Stimulated activated effector memory CD8-positive, alpha-beta T cell treated with anti-CD3 and anti-CD28 coated beads, Interleukin-12 subunit alpha, Interleukin-12 subunit beta, amount 100 ng/mL, for 72 hours (primary cell): ENCODE results near the gene KCTD14.
A peak's percentile ranks its signal among the peaks of the same experiment; 100 is the strongest.
"Not testable (repeated sequence)": the region's sequence is repeated elsewhere in the genome, so short reads cannot be mapped to it uniquely, and the experiment has no call there.

ENCODE experiments used
- ATAC-seq: fragments of 150-1000 bp; cut with Tn5 transposase; 2 replicates; pipeline ENCODE4 v1.10.0; 2021
- DNase-seq, 2 donors: peaks; one replicate each; pipeline ENCODE4 v3.0.0; 2021 to 2022; ENCODE audit warnings: low spot score in 2 of 2
- H3K27ac Mint-ChIP-seq: one replicate; pipeline ENCODE4 v1.8.0; 2022; ENCODE audit warnings: mild to moderate bottlenecking, mixed read lengths
- H3K36me3 Mint-ChIP-seq: one replicate; pipeline ENCODE4 v1.8.0; 2022; ENCODE audit warnings: mild to moderate bottlenecking, mixed read lengths
- H3K4me1 Mint-ChIP-seq: one replicate; pipeline ENCODE4 v1.8.0; 2022; ENCODE audit warnings: mixed read lengths
- H3K4me3 Mint-ChIP-seq: one replicate; pipeline ENCODE4 v1.8.0; 2022; ENCODE audit warnings: mild to moderate bottlenecking, mixed read lengths
- H3K9me3 Mint-ChIP-seq: one replicate; pipeline ENCODE4 v1.8.0; 2022; ENCODE audit warnings: mixed read lengths

KCTD14 gene

DNA sequence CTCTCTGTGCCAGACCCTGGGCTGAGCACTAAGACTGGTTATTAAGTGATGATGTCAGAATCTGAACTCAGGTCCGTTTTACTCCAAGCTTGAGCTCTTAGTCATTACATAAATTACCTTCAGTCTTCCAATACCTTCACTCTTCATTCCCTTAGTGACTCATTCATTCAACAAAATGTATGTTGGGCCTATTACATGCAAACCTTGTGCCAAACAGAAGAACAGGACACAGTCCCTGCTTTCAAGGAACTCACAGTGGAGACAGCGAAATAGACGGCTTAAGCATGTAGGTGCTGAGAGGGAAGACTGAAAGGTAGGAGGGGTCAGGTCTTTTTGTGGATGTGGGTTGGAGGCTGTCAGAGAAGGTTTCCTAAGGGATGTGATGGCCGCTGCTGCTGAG lies 3.3 kb downstream of the KCTD14 start:
- DNase-seq (no peak), ATAC-seq (no peak)
- H3K36me3 Mint-ChIP-seq: no peaks in the 10 kb centered on the region
- H3K4me3 Mint-ChIP-seq: no peak overlapping the region
- no peaks in the 10 kb centered on the region for H3K9me3 Mint-ChIP-seq
- H3K4me1 Mint-ChIP-seq: peaks cover 10% of the 10 kb centered on the region
- H3K27ac Mint-ChIP-seq: no peak overlapping the region

DNA sequence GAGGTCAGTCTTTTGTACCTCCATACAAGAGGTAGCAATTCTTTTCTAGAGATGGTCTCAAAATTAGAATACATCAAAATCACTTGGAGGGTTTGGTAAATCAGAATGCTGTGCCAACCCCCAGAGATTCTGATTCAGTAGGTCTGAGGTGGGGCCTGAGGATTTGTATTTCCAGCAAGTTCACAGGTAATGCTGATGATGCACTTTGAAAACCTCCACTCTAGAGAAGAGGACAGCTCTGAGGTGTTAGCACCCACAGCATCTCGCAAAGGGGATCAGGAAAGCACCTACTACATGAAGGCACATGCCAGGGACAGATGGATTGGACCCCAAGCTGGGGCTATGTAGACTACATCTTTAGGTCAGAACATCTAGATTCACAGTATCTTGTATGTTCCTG lies 7.2 kb downstream of the KCTD14 start:
- H3K27ac Mint-ChIP-seq: no peak overlapping the region
- DNase-seq: no peak
- H3K4me3 Mint-ChIP-seq: no peak overlapping the region
- H3K4me1 Mint-ChIP-seq: no peaks in the 10 kb centered on the region
- H3K9me3 Mint-ChIP-seq: no peaks in the 10 kb centered on the region
- H3K36me3 Mint-ChIP-seq: no peaks in the 10 kb centered on the region
- no peak for ATAC-seq

DNA sequence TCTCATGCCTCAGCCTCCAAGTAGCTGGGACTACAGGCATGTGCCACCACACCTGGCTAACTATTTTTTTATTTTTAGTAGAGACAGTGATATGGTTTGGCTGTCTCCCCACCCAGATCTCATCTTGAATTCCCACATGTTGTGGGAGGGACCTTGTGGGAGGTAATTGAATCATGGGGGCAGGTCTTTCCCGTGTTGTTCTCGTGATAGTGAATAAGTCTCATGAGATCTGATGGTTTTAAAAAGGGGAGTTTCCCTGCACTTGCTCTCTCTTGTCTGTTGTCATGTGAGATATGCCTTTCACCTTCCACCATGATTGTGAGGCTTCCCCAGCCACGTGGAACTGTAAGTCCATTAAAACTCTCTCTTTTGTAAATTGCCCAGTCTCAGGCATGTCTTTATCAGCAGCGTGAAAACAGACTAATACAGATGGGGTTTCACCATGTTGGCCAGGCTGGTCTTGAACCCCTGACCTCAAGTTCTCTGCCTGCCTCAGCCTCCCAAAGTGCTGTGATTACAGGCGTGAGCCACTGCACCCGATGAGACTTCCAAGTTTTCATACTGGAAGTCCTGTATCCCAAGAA lies 8.0 kb downstream of the KCTD14 start:
- not testable (repeated sequence) for DNase-seq, ATAC-seq, H3K4me3 Mint-ChIP-seq, H3K9me3 Mint-ChIP-seq, H3K27ac Mint-ChIP-seq, H3K4me1 Mint-ChIP-seq, H3K36me3 Mint-ChIP-seq

DNA sequence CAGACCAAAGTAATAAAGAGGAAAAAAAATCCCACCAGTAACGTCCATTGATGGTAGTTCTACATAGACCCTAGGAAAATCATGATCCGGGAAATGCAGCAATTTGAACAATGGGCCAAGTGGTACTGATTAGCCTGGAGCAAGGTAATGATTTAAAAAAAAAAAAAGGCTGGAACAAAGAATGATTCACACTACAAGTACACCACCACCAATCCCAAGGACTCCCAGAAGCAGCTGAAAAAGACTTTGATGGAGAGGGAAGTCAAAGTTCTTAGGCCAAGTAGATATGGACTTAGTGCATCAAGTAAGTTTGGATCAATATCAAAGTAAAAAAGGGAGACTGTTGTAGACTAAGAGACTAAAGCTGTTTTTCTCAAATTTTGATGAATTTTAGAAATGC lies 11.8 kb downstream of the KCTD14 start:
- no peak overlapping the region for H3K27ac Mint-ChIP-seq
- H3K4me3 Mint-ChIP-seq: no peak overlapping the region
- no peaks in the 10 kb centered on the region for H3K4me1 Mint-ChIP-seq
- ATAC-seq: no peak
- no peaks in the 10 kb centered on the region for H3K36me3 Mint-ChIP-seq
- H3K9me3 Mint-ChIP-seq: no peaks in the 10 kb centered on the region
- no peak for DNase-seq

DNA sequence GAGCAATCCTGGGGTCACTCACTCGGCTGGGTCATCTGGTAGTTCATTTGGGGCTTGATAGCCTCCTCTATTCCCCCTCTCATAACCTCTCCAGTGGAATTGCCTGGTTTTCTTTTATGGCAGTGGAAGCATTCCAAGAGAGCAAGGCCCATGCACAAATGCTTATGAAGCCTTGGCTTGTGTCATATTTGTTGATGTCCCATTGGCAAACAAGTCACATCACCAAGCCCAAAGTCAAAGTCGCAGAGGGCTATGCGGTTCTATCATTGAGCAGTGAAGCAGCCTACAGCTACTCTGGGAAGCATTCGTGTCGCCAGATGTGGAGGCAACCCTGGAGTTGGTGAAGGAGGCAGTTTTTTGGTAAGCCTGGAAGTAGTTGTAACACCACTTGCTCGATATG lies 12.3 kb downstream of the KCTD14 start:
- Mint-ChIP-seq H3K4me3 (no peak overlapping the region), H3K4me1 (no peaks in the 10 kb centered on the region)
- no peak for DNase-seq

DNA sequence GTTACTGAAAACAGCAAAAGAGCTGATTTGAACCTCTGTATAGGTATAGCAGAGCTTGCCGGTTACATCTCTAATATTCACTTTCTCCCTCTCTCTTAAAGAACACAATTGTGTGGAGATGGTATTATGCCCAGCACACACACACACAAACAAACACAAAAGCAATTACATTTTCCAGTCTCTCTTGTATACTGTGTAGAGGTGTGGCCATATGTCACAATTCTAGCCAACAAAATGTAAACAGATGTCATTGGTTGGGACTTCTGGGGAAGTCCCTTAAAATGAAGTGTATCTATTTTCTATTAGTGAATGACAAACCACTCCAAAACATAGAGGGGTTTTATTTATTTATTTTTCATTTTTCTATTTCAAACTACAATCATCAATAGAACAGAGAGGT lies 12.8 kb downstream of the KCTD14 start:
- no peak for ATAC-seq
- DNase-seq: no peak
- H3K4me1 Mint-ChIP-seq: no peaks in the 10 kb centered on the region
- no peak overlapping the region for H3K27ac Mint-ChIP-seq
- no peak overlapping the region for H3K4me3 Mint-ChIP-seq
- no peaks in the 10 kb centered on the region for H3K36me3 Mint-ChIP-seq
- H3K9me3 Mint-ChIP-seq: no peaks in the 10 kb centered on the region

More for the DNA sequence above, 12.3 kb downstream of the KCTD14 start:
- Mint-ChIP-seq H3K9me3 (no peaks in the 10 kb centered on the region), H3K36me3 (no peaks in the 10 kb centered on the region), H3K27ac (no peak overlapping the region)
- ATAC-seq: no peak

DNA sequence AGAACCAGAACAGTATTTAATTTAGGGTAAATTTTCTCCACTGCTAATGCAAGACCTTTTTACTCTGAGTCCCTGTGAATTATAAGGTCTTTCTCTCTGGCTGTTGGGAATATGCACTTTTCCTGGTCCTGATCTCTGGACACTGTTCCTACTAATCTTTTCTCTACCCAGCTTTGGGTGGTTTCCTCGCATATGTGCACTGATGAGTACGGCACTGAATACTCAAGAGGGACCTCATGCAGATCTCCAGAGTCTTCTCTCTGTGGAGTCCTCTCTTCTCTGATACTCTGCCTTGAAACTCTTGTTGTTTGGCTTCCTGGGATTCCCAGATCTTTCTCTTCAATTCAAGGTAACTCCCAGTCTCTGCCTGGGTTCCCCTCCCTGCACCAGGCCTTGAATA lies 14.0 kb downstream of the KCTD14 start:
- no peak overlapping the region for H3K27ac Mint-ChIP-seq
- no peak for ATAC-seq
- H3K9me3 Mint-ChIP-seq: no peaks in the 10 kb centered on the region
- no peaks in the 10 kb centered on the region for H3K4me1 Mint-ChIP-seq
- H3K36me3 Mint-ChIP-seq: no peaks in the 10 kb centered on the region
- no peak for DNase-seq
- no peak overlapping the region for H3K4me3 Mint-ChIP-seq

DNA sequence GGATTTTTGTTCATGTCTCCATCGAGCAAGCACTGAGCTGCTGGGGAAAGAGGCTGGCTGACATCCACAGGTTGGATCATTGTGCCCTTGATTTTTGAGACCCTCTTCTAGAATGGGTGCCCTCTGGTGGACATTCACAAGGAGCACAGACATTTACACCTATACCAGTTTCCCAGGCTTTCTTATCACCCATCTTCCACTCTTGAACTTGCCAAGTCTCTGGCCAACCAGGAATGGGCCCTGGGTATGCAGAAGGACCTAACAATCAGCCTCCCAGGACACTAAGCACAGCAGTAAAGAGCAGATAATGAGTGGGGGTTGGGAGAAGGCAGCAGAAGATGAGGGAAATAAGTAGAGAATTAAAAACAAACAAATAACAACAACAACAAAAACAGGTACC lies 22.9 kb downstream of the KCTD14 start:
- Mint-ChIP-seq H3K9me3 (no peaks in the 10 kb centered on the region), H3K4me1 (peaks cover 6% of the 10 kb centered on the region), H3K27ac (no peak overlapping the region), H3K4me3 (no peak overlapping the region), H3K36me3 (peaks cover 1% of the 10 kb centered on the region)
- ATAC-seq (peak; percentile 87), DNase-seq (peak; percentile 24 to 55)

DNA sequence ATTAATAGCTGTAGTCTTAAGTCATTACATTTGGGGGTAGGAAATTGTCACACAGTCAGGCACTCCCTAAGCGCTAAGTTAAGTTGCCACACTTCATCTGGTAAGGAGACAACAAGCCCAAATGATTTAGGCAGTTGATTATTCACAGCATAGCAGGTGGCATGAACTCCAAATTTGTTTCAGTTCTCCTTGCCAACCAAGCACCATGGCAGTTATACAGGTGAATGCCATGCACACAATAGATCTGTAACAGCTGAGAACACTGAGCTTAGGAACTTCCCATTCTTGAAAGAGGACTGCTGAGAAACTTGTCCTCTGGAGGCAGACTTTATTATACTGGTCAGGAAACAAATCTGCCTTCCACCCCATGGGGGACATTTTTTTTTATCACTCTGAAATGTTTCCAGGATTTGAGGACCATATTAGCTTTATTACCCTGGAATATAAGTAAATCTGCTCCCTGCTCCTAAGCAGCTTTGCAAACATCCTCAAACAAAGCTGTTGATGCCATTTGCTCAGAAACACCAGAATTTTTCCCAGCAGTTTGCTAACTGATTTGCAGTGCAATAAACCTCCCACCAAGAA lies 23.5 kb downstream of the KCTD14 start:
- DNase-seq (no peak), ATAC-seq (no peak)
- no peak overlapping the region for H3K27ac Mint-ChIP-seq
- H3K4me1 Mint-ChIP-seq: peaks cover 10% of the 10 kb centered on the region
- H3K9me3 Mint-ChIP-seq: no peaks in the 10 kb centered on the region
- peaks cover 8% of the 10 kb centered on the region for H3K36me3 Mint-ChIP-seq
- H3K4me3 Mint-ChIP-seq: no peak overlapping the region

DNA sequence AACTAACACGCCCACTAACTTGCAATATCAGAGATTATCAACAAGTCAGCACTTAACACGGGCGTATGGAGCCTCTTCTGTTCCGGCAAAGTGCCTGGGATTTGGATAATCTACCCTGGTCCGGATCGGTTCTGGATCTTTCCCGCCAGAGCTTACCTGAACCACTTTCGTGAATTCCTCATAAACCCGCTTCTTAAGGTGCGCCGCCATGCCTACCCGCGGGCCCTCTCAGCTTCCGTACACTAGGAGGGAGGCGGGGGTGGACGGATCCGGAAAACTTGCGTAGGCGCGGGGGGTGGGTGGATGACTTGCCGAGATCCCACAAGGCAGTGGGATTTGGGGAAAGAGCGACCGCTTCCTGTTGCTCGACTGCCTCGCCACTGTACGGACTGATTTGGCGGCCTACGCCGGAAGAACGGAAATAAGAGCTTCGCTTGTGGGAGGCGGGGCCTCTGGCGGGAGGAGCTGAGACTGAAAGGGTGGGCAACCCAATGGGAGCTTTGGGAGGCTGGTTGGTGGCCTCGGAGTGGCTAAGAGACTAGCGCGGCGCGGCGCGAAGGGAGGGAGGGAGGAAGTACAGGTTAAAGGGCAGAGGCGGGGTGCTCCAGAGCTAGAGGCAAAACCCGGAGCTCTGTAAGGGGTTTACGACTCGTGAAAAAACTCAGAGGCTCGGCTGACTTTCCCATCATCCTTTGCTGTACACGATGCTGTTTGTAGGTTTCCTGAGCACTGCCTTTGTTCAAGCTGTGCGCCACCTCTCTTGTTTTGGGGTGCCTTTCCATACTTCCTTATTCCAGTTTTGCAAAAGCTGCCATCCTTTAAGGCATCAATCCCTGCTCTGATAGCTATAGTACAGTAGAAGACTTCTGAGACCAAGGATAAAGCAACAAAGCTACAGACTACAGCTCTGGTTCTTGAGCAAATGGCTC lies 28.4 kb downstream of the KCTD14 start, which contains the start of gene INTS4:
TSS of gene INTS4 (minus strand) at position 235 of the 929 bp plus-strand sequence. CDS start at position 210, 25 bp downstream.
- peak; percentile 99 for ATAC-seq
- DNase-seq: peak; percentile 85 to 98
- no peaks in the 10 kb centered on the region for H3K9me3 Mint-ChIP-seq
- H3K36me3 Mint-ChIP-seq: peaks cover 41% of the 10 kb centered on the region
- H3K4me3 Mint-ChIP-seq: peak within 1 kb of the TSS; percentile 81
- H3K27ac Mint-ChIP-seq: peak within 1 kb of the TSS; percentile 94
- H3K4me1 Mint-ChIP-seq: peaks cover 23% of the 10 kb centered on the region

DNA sequence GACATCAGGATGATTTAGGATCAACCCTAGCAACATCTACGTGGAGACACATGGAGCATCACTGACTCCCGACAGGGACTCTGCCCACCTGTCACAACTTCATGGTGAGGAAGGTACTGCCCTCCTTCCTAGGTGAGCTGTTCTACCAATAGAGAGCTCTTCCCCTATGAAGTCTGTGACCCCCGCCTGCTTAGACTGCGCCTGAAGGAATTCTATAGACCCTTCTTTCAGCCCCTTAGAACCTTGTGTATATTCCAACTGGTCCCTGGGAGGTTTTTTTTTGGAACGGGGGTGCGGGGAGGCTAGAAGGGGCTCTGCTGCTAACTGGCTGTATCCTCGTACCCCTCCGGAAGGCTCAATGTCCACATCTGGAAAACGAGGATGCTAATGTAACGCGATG lies 29.2 kb downstream of the KCTD14 start:
- DNase-seq (peak in 1 of 2 donors; percentile 56), ATAC-seq (no peak)
- no peaks in the 10 kb centered on the region for H3K9me3 Mint-ChIP-seq
- peaks cover 23% of the 10 kb centered on the region for H3K4me1 Mint-ChIP-seq
- peak overlapping the region; percentile 94 for H3K27ac Mint-ChIP-seq
- H3K36me3 Mint-ChIP-seq: peaks cover 49% of the 10 kb centered on the region
- H3K4me3 Mint-ChIP-seq: peak overlapping the region; percentile 81

DNA sequence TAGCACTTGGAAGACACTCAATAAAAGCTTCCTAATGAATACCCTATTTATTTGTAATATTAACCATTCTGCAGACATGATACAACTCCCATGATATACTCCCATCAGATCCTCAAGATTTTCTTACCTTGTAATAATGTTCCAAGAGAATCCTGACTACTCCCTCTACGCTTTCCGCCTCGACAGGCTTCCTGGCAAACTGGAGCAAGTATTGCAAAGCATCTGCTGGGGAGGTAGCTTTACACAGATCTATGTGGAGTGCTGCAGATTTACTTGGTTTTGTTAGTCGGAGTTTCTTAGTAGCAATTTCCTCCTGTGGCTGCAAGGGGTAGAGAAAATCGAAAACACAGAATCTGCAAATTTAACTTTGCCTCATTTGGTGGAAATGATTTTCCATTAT lies 32.1 kb downstream of the KCTD14 start:
- H3K9me3 Mint-ChIP-seq: no peaks in the 10 kb centered on the region
- peaks cover 30% of the 10 kb centered on the region for H3K4me1 Mint-ChIP-seq
- H3K36me3 Mint-ChIP-seq: peaks cover 79% of the 10 kb centered on the region
- H3K27ac Mint-ChIP-seq: no peak overlapping the region
- DNase-seq: no peak
- ATAC-seq: no peak
- H3K4me3 Mint-ChIP-seq: no peak overlapping the region

DNA sequence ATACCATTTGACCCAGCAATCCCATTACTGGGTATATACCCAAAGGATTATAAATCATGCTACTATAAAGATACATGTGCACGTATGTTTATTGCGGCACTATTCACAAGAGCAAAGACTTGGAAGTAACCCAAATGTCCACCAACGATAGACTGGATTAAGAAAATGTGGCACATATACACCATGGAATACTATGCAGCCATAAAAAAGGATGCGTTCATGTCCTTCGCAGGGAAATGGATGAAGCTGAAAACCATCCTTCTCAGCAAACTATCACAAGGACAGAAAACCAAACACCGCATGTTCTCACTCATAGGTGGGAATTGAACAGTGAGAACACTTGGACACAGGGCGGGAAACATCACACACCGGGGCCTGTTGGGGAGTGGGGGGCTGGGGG lies 36.6 kb downstream of the KCTD14 start:
- Mint-ChIP-seq H3K36me3 (peaks cover 94% of the 10 kb centered on the region), H3K4me1 (peaks cover 34% of the 10 kb centered on the region)
- DNase-seq, H3K9me3 Mint-ChIP-seq, ATAC-seq, H3K4me3 Mint-ChIP-seq, H3K27ac Mint-ChIP-seq: not testable (repeated sequence)

DNA sequence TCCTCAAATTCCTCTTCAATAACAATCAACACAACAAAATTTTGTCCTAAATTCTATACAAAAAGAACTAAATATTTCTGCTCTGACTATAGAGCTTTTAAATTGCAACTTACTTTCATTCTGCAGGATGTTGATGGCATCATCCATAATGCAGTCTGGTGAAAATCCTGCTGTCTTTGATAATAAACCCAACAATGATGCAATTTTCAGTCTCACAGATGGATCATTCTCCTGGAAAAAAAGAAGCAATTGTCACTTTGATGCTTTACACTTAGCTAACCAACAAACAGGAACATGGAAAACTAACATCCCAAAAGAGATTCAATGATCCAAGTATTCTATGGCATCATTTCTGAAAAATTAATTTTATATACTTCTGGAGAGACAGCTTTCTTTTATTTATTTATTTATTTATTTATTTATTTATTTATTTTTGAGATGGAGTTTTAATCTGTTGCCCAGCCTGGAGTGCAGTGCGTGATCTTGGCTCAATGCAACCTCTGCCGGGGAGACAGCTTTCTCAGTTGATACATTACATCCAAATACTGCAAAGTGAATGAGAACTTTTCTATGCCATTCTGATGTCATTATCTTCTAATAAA lies 41.6 kb downstream of the KCTD14 start:
- no peak overlapping the region for H3K27ac Mint-ChIP-seq
- no peaks in the 10 kb centered on the region for H3K9me3 Mint-ChIP-seq
- DNase-seq (no peak), ATAC-seq (no peak)
- peaks cover 86% of the 10 kb centered on the region for H3K36me3 Mint-ChIP-seq
- H3K4me1 Mint-ChIP-seq: peaks cover 27% of the 10 kb centered on the region
- H3K4me3 Mint-ChIP-seq: no peak overlapping the region

DNA sequence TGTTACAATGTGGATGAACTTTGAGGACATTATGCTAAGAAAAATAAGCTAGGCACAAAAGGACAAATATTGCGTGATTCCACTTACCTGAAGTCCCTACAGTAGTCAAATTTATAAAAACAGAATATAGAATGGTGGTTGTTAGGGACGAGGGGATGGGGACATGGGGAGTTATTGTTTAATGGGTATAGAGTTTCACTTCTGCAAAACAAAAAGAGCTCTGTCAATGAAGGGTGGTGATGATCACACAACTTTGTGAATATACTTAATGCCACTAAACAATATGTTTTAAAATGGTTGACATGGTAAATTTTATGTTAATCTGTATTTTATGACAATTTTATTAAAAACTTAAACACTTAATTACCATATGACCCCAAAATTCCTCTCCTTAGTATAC lies 54.7 kb downstream of the KCTD14 start:
- Mint-ChIP-seq H3K4me1 (no peaks in the 10 kb centered on the region), H3K4me3 (no peak overlapping the region), H3K27ac (no peak overlapping the region), H3K9me3 (no peaks in the 10 kb centered on the region), H3K36me3 (peaks cover 42% of the 10 kb centered on the region)
- no peak for ATAC-seq
- no peak for DNase-seq
